Kidney (tissue), 14 donors: ENCODE data around the gene C1QL1. TPM values are rescaled to one million over a fixed set of nuclear protein-coding genes. Genes with fewer than 3 reads are reported as not detected.

Source experiments
- DNase-seq, 5 donors: peaks; one replicate each; pipeline ENCODE4 v3.0.0-alpha.2; 2013 to 2020
- FAIRE-seq: peaks from 2 replicates; lab custom pipeline; 2012; peaks lifted over from hg19 to GRCh38; lab: Jason Lieb, UNC
- H3K27ac ChIP-seq, 2 donors: one replicate each; pipeline ENCODE4 v1.7.0; 2013; ENCODE audit warnings: low read depth in 2 of 2, low read length in 2 of 2, inconsistent platforms in 1 of 2
- H3K27me3 ChIP-seq: one replicate; pipeline ENCODE4 v1.7.1; 2013; ENCODE audit warnings: low read length, inconsistent platforms; ENCODE audit not compliant: control insufficient read depth, insufficient read depth
- H3K36me3 ChIP-seq, 3 donors: one replicate each; pipeline versions ENCODE4 v1.7.0 to v1.7.1; 2013; ENCODE audit warnings: low read length in 3 of 3, control low read depth in 1 of 3, inconsistent platforms in 1 of 3; ENCODE audit not compliant: insufficient read depth in 3 of 3, control insufficient read depth in 2 of 3
- H3K4me1 ChIP-seq, 3 donors: one replicate each; pipeline versions ENCODE4 v1.7.0 to v1.7.1; 2013; ENCODE audit warnings: low read length in 3 of 3, inconsistent platforms in 1 of 3, low read depth in 1 of 3; ENCODE audit not compliant: control insufficient read depth in 2 of 3, insufficient read depth in 2 of 3
- H3K4me3 ChIP-seq, 3 donors: one replicate each; pipeline versions ENCODE4 v1.7.0 to v1.8.1; 2013; ENCODE audit warnings: low read length in 3 of 3, control low read depth in 1 of 3, inconsistent platforms in 1 of 3
- H3K9ac ChIP-seq, 3 donors: one replicate each; pipeline versions ENCODE4 v1.7.0 to v1.7.1; 2013; ENCODE audit warnings: low read length in 3 of 3, control low read depth in 1 of 3, inconsistent platforms in 1 of 3
- H3K9me3 ChIP-seq, 3 donors: one replicate each; pipeline versions ENCODE4 v1.7.0 to v1.7.1; 2013; ENCODE audit warnings: low read length in 3 of 3, control low read depth in 1 of 3, inconsistent platforms in 1 of 3; ENCODE audit not compliant: control insufficient read depth in 2 of 3, insufficient read depth in 1 of 3
- CTCF ChIP-seq: IDR thresholded peaks from 3 replicates; pipeline ENCODE4 v1.5.1; 2012; ENCODE audit warnings: mild to moderate bottlenecking, moderate library complexity, borderline replicate concordance; ENCODE audit not compliant: insufficient read depth; ENCODE audit errors: extremely low read depth
- intact Hi-C: fragments of 100-400 bp; cut with DNase I; formaldehyde crosslinking; loops from one replicate; pipeline ENCODE4 v1.11.1; 2022
- polyA plus RNA-seq: library from polyadenylated mRNA; stranded (reverse); fragments of 350-450 nt; fragmentation: Illumina TruSeq; extraction: RNeasy Lipid Tissue Mini Kit (QIAGEN cat#74804); gene quantifications from one replicate; pipeline ENCODE4 v1.2.3, GENCODE V29; 2014; ENCODE audit warnings: low read depth, low replicate concordance; ENCODE audit not compliant: insufficient read depth
- total RNA-seq: library from RNA; stranded (reverse); fragmentation: NEBNext Ultra II Directional; extraction: Animal tissue kit (Norgen Biotek cat#: 25700); gene quantifications from one replicate; pipeline ENCODE4 v1.2.1, GENCODE V29; 2021
- donor health status: control.
- donor health status: control.
- donor health status: control.
- donor health status: control.
- donor health status: control.
- donor health status: DM: yes; HTN: yes; CAD: no.
- donor health status: Normal renal cell carcinoma (clear cell type).

Gene C1QL1
- total and polyA plus RNA-seq, 2 donors from 2014 or later, result 0.76 to 25.4 TPM

DNA sequence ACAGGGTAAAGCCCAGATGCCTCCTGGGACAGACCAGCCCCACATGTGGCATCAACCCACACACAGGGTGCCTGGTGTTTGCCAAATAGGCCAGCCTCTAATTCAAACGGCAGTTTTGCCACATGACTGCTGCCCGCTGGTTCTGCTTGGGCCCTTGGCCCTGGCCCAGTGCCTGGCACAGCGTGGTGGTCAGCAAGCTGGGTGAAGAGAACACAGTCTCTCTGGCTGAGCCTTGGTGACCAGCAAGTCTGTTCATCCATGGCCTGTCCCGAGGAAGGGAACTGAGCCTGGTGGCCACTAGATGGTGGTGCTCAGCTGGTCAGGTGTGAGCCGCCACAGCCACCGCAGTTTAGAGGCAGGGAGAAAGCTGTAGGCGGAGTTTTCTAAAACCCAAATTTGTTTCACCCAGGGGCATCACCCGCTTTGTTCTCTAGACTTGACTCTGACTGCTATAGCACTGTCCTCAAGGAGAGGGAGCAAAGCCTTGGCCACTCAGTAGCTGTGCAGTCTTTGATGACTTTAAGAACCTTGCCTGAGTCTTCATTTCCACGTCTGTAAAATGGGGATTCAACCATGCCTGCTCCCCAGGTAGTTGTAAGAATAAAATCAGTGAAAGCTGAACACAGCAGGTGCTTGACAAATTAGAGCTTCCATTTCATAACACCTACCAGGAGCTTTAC lies 48.1 kb downstream of the C1QL1 start:
- FAIRE-seq, result no peak
- Histone ChIP-seq H3K36me3 (no peaks in the 10 kb centered on the region), H3K4me3 (no peak overlapping the region), H3K4me1 (no peaks in the 10 kb centered on the region), H3K9ac (no peak overlapping the region), H3K27ac (no peak overlapping the region), H3K9me3 (no peaks in the 10 kb centered on the region), H3K27me3 (no peaks in the 10 kb centered on the region)
- DNase-seq, result peak; percentile 85 to 91 (median 87)
- TF ChIP-seq CTCF, result peak; percentile 81
- intact Hi-C loops, result loop anchor here (5.0 to 10.0 kb wide), 2 partner anchors 102 to 195 kb away; no protein-coding TSS in a partner anchor

- no peaks in the 10 kb centered on the region for H3K36me3 ChIP-seq
- no peak overlapping the region for H3K27ac ChIP-seq
- no peak overlapping the region for H3K9ac ChIP-seq
- TF ChIP-seq CTCF, result no peak
- DNase-seq (peak in 1 of 5 donors; percentile 8), FAIRE-seq (no peak)
- intact Hi-C loops, result loop anchor here (5.0 kb wide), 1 partner anchor 103 kb away; no protein-coding TSS in a partner anchor
- H3K27me3 ChIP-seq, result no peaks in the 10 kb centered on the region
- no peak overlapping the region for H3K4me3 ChIP-seq
- H3K9me3 ChIP-seq, result no peaks in the 10 kb centered on the region
- H3K4me1 ChIP-seq, result no peaks in the 10 kb centered on the region
These were observed 48.7 kb downstream of the C1QL1 start for GRCh38 chr17:44919411-44919810.

- Histone ChIP-seq H3K9ac (no peak overlapping the region), H3K4me1 (no peaks in the 10 kb centered on the region), H3K27ac (no peak overlapping the region), H3K4me3 (no peak overlapping the region), H3K36me3 (no peaks in the 10 kb centered on the region), H3K9me3 (no peaks in the 10 kb centered on the region), H3K27me3 (no peaks in the 10 kb centered on the region)
- TF ChIP-seq CTCF, result no peak
- no peak for FAIRE-seq
- intact Hi-C loops, result loop anchor here (5.0 kb wide), 1 partner anchor 104 kb away; no protein-coding TSS in a partner anchor
- DNase-seq, result peak in 1 of 5 donors; percentile 15
These were observed 50.1 kb downstream of the C1QL1 start for GRCh38 chr17:44918006-44918405.
